Fibroblast of lung (primary cell): ENCODE measurements around the gene GLIPR2. TPM values are rescaled to one million over a fixed set of nuclear protein-coding genes. Genes with fewer than 3 reads are reported as not detected.

Source experiments
- DNase-seq, 2 donors: peaks; one replicate each; pipeline versions ENCODE4 v3.0.0 to v3.0.0-alpha.2; 2010; ENCODE audit warnings: low read depth in 2 of 2
- H2AFZ ChIP-seq: 2 replicates; pipeline ENCODE4 v1.5.1; 2012; ENCODE audit warnings: low read length, control low read depth, inconsistent platforms
- H3K27ac ChIP-seq: 2 replicates; pipeline ENCODE4 v1.5.1; 2011; ENCODE audit warnings: low read length, control low read depth; ENCODE audit not compliant: insufficient read depth
- H3K27me3 ChIP-seq: 2 replicates; pipeline ENCODE4 v1.5.1; 2011; ENCODE audit warnings: mild to moderate bottlenecking, low read length; ENCODE audit not compliant: control insufficient read depth, insufficient read depth
- H3K36me3 ChIP-seq: 2 replicates; pipeline ENCODE4 v1.5.1; 2011; ENCODE audit warnings: low read length; ENCODE audit not compliant: control insufficient read depth, insufficient read depth
- H3K4me1 ChIP-seq: 2 replicates; pipeline ENCODE4 v1.5.1; 2011; ENCODE audit warnings: low read length; ENCODE audit not compliant: control insufficient read depth, insufficient read depth; ENCODE audit errors: extremely low read depth
- H3K4me2 ChIP-seq: 2 replicates; pipeline ENCODE4 v1.5.1; 2011; ENCODE audit warnings: low read length, control low read depth; ENCODE audit not compliant: insufficient read depth; ENCODE audit errors: extremely low read depth
- H3K4me3 ChIP-seq, 4 experiments: fragments of 200-600 bp in 1 of 4; sonication (generic) in 1 of 4; replicated peaks in 1 of 4; 2 replicates each; pipeline ENCODE4 v1.5.1; 2011 to 2016; ENCODE audit warnings: low read length in 4 of 4, low read depth in 3 of 4, mild to moderate bottlenecking in 3 of 4, control low read depth in 2 of 4, inconsistent platforms in 1 of 4, mixed read lengths in 1 of 4; ENCODE audit not compliant: insufficient read depth in 1 of 4; ENCODE audit errors: control extremely low read depth in 1 of 4
- H3K79me2 ChIP-seq: 2 replicates; pipeline ENCODE4 v1.5.1; 2012; ENCODE audit warnings: mild to moderate bottlenecking, low read length, inconsistent platforms; ENCODE audit not compliant: control insufficient read depth, insufficient read depth
- H3K9ac ChIP-seq: 2 replicates; pipeline ENCODE4 v1.5.1; 2011; ENCODE audit warnings: mild to moderate bottlenecking, low read length, control low read depth; ENCODE audit not compliant: insufficient read depth
- H3K9me3 ChIP-seq: 2 replicates; pipeline ENCODE4 v1.5.1; 2012; ENCODE audit warnings: low read depth, low read length; ENCODE audit not compliant: control insufficient read depth, insufficient read depth
- H4K20me1 ChIP-seq: 2 replicates; pipeline ENCODE4 v1.5.1; 2011; ENCODE audit warnings: low read length; ENCODE audit not compliant: control insufficient read depth, insufficient read depth; ENCODE audit errors: extremely low read depth
- CTCF ChIP-seq, 2 donors: IDR thresholded peaks in 1 of 2; conservative IDR thresholded peaks in 1 of 2; 1 replicate in 1 of 2; 2 replicates in 1 of 2; pipeline ENCODE4 v1.5.1; 2011 to 2012; ENCODE audit warnings: low read length in 2 of 2, control low read depth in 1 of 2, inconsistent platforms in 1 of 2, low read depth in 1 of 2, mild to moderate bottlenecking in 1 of 2
- EZH2 ChIP-seq: IDR thresholded peaks from 2 replicates; pipeline ENCODE4 v1.5.1; 2012; ENCODE audit warnings: low read length, control low read depth, mild to moderate bottlenecking; ENCODE audit errors: missing control alignments
- polyA plus RNA-seq, 2 donors: library from polyadenylated mRNA; depleted of rRNA in 1 of 2; stranded (reverse) in 1 of 2; unstranded in 1 of 2; fragments of >200 nt; gene quantifications; 2 replicates each; pipeline ENCODE4 v1.2.1, GENCODE V29; 2011 to 2012; ENCODE audit warnings: missing spikeins in 1 of 2
- total RNA-seq: library from RNA; depleted of rRNA; stranded (reverse); fragments of >200 nt; gene quantifications from 2 replicates; pipeline ENCODE4 v1.2.1, GENCODE V29; 2014

GLIPR2 gene
- total and polyA plus RNA-seq, 2 donors (not counting 1 experiment from before 2014, with no cell fraction given): 40.0 to 108 TPM

GRCh38 chr9:36165826-36166167 lies 29.3 kb downstream of the GLIPR2 start:
- peak; percentile 62 to 67 for DNase-seq
- Histone ChIP-seq H3K4me1 (peaks cover 28% of the 10 kb centered on the region), H3K36me3 (no peaks in the 10 kb centered on the region), H4K20me1 (no peaks in the 10 kb centered on the region), H3K27me3 (no peaks in the 10 kb centered on the region), H3K9ac (no peak overlapping the region), H2AFZ (no peak overlapping the region), H3K9me3 (no peaks in the 10 kb centered on the region), H3K27ac (no peak overlapping the region), H3K4me2 (peak overlapping the region; percentile 17), H3K4me3 (peak overlapping the region in 2 of 4 experiments; percentile 2 to 64), H3K79me2 (no peaks in the 10 kb centered on the region)
- TF ChIP-seq CTCF (conservative IDR thresholded peaks at IDR 0.05 in 1 of 2, IDR thresholded peaks at IDR 0.05 in 1 of 2; ENCODE audit: low read depth in 1 of 2, low read length in 2 of 2) (no peak), EZH2 (no peak)

GRCh38 chr9:36166168-36166927 lies 29.8 kb downstream of the GLIPR2 start:
- TF ChIP-seq EZH2: no peak
- TF ChIP-seq CTCF (conservative IDR thresholded peaks at IDR 0.05 in 1 of 2, IDR thresholded peaks at IDR 0.05 in 1 of 2; ENCODE audit: low read depth in 1 of 2, low read length in 2 of 2): peak; percentile 66 to 68
- H3K4me1 ChIP-seq: peaks cover 24% of the 10 kb centered on the region
- H3K79me2 ChIP-seq: no peaks in the 10 kb centered on the region
- peak overlapping the region; percentile 30 to 64 (median 42) for H3K4me3 ChIP-seq
- H2AFZ ChIP-seq: no peak overlapping the region
- DNase-seq: peak; percentile 84
- H3K9me3 ChIP-seq: no peaks in the 10 kb centered on the region
- H4K20me1 ChIP-seq: no peaks in the 10 kb centered on the region
- H3K4me2 ChIP-seq: peak overlapping the region; percentile 77
- no peaks in the 10 kb centered on the region for H3K27me3 ChIP-seq
- H3K27ac ChIP-seq: no peak overlapping the region
- no peaks in the 10 kb centered on the region for H3K36me3 ChIP-seq
- no peak overlapping the region for H3K9ac ChIP-seq

GRCh38 chr9:36169166-36169565 lies 32.6 kb downstream of the GLIPR2 start, which contains the start of gene CCIN:
TSS of gene CCIN (plus strand) at chr9:36169388. CDS start at chr9:36169503, 115 bp downstream.
- Histone ChIP-seq H3K9ac (no peak within 1 kb of the TSS), H3K4me1 (peaks cover 2% of the 10 kb centered on the region), H4K20me1 (no peaks in the 10 kb centered on the region), H2AFZ (no peak within 1 kb of the TSS), H3K9me3 (no peaks in the 10 kb centered on the region), H3K36me3 (no peaks in the 10 kb centered on the region), H3K4me3 (no peak within 1 kb of the TSS), H3K79me2 (no peaks in the 10 kb centered on the region), H3K4me2 (no peak within 1 kb of the TSS), H3K27ac (no peak within 1 kb of the TSS), H3K27me3 (no peaks in the 10 kb centered on the region)
- DNase-seq: no peak
- TF ChIP-seq EZH2: no peak
- no peak for TF ChIP-seq CTCF (conservative IDR thresholded peaks at IDR 0.05 in 1 of 2, IDR thresholded peaks at IDR 0.05 in 1 of 2; ENCODE audit: low read depth in 1 of 2, low read length in 2 of 2)
